AG20443 (cell line): ENCODE data around the gene GUCA1A.
"Not testable (repeated sequence)": the region's sequence is repeated elsewhere in the genome, so short reads cannot be mapped to it uniquely, and the experiment has no call there.

Experiments
- DNase-seq: peaks from one replicate; pipeline ENCODE4 v3.0.0; 2012; ENCODE audit warnings: low spot score, mixed read lengths

Gene GUCA1A

DNA sequence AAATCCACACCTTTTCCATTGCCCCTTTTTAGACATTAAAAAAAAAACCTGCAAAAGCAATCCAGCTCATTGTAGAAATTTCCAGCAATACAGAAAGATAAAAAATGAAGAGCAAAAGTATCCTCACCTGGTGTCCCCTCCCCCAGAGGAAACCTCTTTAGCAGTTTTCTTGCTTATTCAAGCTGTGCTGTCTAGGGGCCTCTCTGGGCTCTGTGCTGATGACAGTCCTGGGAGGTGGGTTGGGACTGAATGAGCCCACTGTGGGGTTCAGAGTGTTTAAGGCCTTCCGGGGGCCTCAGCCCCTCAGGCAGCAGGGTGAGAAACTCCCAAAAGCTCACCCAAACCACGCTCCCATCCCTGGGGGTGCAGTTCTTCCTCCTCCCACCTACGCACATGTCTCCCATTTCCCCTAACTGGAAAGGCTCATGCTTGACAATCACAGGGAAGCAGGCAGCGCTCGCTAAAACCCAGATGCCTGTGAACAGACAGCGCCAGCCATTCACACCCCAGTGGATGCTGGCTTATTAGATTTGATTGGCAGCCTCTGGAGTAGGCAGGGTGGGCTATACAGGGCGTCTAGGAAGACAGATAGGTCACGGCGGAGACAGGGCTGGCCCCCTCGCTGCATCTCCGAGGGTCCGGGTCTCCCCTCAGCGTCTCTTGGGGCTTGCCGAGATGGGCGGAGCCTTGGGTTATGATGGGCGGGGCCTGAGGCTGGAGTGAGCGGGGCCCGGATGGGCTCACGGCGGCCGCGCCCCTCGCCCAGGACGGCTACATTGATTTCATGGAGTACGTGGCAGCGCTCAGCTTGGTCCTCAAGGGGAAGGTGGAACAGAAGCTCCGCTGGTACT, 4.6 kb downstream of the GUCA1A start:
- no peak for DNase-seq

DNA sequence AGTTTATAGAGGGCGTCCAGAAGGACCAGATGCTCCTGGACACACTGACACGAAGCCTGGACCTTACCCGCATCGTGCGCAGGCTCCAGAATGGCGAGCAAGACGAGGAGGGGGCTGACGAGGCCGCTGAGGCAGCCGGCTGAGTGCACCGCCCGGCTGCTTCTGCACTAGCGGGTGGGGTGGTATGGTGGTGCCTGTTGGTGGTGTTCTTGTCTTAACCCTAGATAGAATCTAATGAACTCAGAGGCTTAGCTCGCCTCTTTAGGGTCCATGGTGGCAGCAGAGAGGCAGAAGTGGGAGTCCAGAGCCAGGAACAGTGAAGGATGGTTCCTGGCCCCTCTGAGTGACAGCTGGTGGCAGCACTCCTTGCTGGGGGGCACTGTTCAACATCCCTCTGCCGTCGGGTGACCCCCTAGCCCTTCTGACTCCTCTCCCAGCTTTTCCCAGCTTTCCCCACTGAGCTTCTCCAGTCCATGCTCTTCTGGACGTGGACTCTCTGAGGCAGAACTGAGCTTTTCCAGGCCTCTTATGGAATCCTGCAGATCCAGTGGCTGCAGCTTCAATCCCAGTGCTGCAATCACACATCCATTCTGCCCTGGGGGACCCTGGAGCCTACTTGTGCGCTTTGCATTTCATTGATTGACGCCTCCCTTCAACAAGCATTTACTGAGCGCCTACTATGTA, 6.2 kb downstream of the GUCA1A start:
- DNase-seq, result no peak

GRCh38 chr6:42179945-42180313, 6.8 kb downstream of the GUCA1A start:
- DNase-seq, result no peak

- DNase-seq, result no peak
Observed at GRCh38 chr6:42182101-42182500, 8.9 kb downstream of the GUCA1A start.

DNA sequence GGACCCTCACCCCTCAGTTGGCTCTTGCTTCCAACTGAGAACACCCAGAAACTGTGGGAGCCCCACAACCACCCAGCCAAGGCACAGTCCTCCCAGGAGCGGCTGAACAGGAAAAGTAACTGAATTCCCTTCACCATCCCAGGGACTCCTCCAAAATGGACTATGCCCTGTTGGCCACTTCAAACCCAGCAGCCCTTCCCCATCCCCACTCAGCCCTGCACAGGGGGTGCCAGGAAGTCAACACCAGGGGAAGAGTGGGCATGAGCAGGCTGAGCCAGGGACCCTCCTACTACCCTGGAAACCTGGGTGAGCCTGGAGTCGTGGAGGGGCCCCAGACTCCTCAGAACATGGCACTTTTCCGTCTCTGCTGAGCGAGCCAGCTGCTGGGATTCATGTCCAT, 11.3 kb downstream of the GUCA1A start:
- no peak for DNase-seq

- DNase-seq, result no peak
Observed at GRCh38 chr6:42185597-42185996, 12.4 kb downstream of the GUCA1A start.

GRCh38 chr6:42188406-42188805, 15.2 kb downstream of the GUCA1A start:
- no peak for DNase-seq

DNA sequence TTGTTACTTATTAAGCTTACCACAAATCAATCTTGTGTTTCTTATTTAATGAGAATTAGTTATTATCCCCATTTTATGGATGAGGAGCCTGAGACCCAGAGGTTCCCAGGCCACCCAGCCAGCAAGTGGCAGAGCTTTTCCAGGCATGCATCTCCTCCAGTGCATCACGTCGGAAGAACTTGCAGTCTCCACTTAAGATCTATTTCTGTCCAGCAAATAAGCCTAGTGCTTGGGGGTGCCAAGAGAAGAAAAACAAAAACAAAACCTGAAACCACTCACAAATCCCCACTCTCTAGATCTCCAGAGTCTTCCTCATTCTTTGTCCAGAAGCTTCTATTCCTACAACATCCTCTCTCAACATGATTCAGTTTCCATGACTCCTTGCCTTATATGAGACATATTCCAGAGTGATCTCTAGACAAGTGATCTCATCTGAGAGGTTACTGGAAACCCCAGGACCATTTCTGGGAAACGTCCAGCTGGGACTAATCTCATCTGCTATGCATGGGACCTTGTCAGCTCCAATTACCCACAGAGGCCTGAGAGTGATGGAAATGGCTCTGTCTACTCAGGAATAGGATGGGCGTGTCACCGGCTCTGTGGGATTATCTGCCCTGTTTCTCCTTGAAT, 17.5 kb downstream of the GUCA1A start:
- no peak for DNase-seq

- DNase-seq, result not testable (repeated sequence)
Observed at GRCh38 chr6:42192385-42192784, 19.2 kb downstream of the GUCA1A start.

GRCh38 chr6:42193491-42193894, 20.3 kb downstream of the GUCA1A start:
- DNase-seq, result no peak

DNA sequence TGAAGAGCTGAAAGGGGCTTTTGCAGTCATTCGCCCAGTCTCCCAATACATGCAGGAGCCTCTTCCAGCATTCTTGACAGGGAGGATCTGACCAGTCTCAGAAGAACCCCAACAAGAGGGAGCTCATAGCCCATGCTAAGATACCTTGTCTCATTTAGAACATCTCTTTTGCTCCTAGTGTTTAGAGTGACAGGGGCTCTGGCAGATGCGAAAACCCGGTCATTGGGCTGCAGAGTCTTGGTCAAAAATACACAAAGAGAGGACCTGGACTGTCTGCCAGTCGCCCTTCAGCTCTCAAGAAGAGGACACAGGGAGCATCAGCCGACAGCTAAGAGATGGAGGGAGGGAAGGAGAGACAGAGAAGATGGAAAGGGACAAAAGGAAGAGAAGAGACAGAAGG, 20.9 kb downstream of the GUCA1A start:
- DNase-seq, result no peak

DNA sequence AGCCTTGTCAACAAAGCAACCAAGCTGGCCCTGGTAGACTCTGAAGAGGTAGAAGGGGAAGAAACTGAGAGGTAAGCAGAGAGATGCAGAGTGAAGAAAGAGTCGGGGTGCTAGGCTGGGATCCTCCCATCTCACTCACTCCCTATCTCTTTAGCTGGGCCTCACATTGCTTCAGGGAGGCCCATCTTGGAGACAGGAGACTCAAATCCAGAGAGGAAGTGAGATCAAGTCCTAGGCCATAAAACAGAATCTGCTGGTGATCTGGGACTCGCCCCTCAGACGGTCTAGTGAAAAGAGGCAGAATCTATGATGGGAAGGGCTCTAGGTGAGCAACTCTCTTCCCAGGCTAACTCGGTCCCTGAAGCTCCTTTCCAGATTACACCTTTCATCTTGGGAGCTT, 22.3 kb downstream of the GUCA1A start:
- no peak for DNase-seq

- DNase-seq, result peak; percentile 61
Observed at GRCh38 chr6:42197555-42198362, 24.6 kb downstream of the GUCA1A start.

DNA sequence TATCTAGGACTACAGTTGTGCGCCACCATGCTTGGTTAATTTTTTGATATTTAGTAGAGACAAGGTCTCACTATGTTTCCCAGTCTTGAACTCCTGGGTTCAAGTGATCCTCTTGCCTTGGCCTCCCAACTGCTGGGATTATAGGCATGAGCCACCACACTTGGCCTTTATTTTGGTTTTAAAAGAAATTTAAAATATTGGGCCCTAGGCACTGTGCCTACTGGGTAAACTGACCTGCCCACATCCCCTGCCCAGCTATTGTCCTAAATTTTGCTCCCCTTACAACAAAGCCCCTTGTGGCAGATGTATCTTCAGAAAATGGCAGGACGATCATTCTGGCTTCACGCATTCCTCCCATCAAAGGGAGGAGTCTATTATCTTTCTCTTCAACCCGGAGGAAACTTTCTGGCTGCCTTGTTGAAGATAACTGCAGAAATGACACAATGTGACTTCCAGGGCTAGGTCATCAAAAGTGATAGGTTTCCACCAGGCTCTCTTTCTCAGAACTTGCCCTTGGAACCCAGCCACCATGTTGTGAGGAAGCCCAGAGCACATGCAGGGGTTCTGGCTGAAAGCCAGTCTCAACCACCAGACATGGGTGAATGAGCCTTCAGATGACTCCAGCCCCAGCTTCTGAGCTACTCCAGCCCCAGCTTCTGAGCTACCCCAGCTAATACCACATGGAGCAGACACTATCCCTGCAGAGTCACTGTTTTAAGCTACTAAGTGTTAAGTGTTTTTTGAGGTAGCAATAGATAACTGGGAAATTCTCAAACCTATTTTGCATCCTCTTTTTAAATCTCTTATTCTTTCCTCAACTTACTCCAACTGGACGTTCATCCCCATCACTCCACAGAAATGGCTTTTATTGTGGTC, 26.2 kb downstream of the GUCA1A start:
- DNase-seq, result no peak

GRCh38 chr6:42200035-42200434, 26.9 kb downstream of the GUCA1A start:
- peak; percentile 81 for DNase-seq

- DNase-seq, result no peak
Observed at GRCh38 chr6:42201382-42201781, 28.2 kb downstream of the GUCA1A start.

DNA sequence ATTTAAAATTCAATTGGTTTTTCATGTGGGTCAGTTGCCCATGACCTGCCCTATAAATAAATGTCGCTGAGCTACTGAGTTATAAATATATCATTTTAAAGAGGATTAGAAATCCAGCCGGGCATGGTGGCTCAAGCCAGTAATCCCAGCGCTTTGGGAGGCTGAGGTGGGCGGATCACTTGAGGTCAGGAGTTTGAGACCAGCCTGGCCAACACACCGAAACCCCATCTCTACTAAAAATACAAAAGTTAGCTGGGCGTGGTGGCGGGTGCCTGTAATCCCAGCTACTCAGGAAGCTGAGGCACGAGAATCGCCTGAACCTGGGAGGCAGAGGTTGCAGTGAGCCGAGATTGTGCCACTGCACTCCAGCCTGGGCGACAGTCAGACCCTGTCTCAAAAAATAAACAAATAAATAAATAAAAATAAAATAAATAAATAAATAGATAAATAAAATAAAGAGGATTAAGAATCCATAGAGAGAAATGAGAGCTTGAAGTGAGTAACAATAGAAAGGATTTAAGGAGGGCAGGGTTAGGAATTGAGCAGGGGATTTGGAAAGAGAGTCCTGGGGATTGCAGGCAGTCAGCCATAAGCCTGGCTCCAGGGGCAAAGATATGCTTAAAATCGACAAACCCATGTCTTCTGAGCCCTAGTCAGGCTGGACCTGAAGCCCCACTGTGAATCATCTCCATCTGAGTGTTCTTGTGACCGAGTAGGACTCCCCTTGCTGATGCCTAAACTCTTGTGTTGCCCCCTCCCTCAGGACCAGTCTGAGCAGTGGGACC, 29.2 kb downstream of the GUCA1A start:
- not testable (repeated sequence) for DNase-seq

GRCh38 chr6:42203183-42203582, 30.0 kb downstream of the GUCA1A start:
- no peak for DNase-seq

GRCh38 chr6:42204768-42205282, 31.7 kb downstream of the GUCA1A start:
- no peak for DNase-seq

DNA sequence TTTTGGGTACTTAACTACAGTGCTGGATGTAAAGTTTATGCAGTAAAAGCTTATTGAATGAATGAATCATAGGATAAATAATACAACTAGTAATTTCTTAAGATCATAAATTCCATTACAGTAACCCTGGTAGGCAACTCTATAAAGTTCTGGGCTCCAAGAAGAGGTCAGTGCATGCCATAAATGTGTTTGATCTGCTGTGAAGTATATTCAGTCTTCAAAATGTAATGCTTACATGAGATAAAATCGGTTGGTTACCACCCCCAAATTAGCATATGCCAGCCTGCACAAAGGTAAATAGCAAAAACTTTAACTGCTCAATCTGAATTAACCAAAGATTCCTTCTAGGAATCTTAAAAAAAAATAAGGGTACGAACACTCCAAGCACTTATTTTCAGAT, 34.4 kb downstream of the GUCA1A start:
- DNase-seq, result not testable (repeated sequence)
